HepG2 (cell line): ENCODE results near the gene ZNF396. TPM values are rescaled to one million over a fixed set of nuclear protein-coding genes. Genes with fewer than 3 reads are reported as not detected.

Experiments used
- ATAC-seq: fragments of 200-7000 bp; cut with Tn5 transposase; 3 replicates; pipeline ENCODE4 v1.9.1; 2020; ENCODE audit warnings: mild to moderate bottlenecking, moderate library complexity
- BruUV-seq: library from RNA; stranded (reverse); fragments of 400-500 nt; replicated peaks from 2 replicates; lab custom pipeline; 2021; lab: Mats Ljungman, UMichigan
- CTCF ChIA-PET: fragments of 300-600 bp; formaldehyde crosslinking; extraction: SDS; loops from one replicate; lab custom pipeline; 2021; ENCODE audit warnings: low total read pairs, inconsistent platforms, low intra/inter-chr PET ratio; lab: Yijun Ruan, JAX
- POLR2A ChIA-PET: fragments of 350-600 bp; sonication (Branson Sonifier 250); formaldehyde crosslinking; loops from one replicate; lab custom pipeline; 2020; ENCODE audit warnings: antibody characterized with exemption, inconsistent platforms; lab: Yijun Ruan, JAX
- DNase-seq: peaks from one replicate; pipeline ENCODE4 v3.0.0-alpha.2; 2015; ENCODE audit warnings: low spot score
- FAIRE-seq: peaks from 3 replicates; lab custom pipeline; 2011; peaks lifted over from hg19 to GRCh38; lab: Jason Lieb, UNC
- H2AFZ ChIP-seq: one replicate; pipeline ENCODE4 v1.6.1; 2011; ENCODE audit warnings: low read length, inconsistent platforms
- H3K27ac ChIP-seq: fragments of 300-600 bp; 3 replicates; pipeline ENCODE4 v1.8.0; 2011; ENCODE audit warnings: mixed run types, mild to moderate bottlenecking, mixed read lengths, low read length, inconsistent platforms; ENCODE audit not compliant: insufficient read depth; ENCODE audit errors: extremely low read length
- H3K27me3 ChIP-seq, 2 experiments: fragments of 200-600 bp in 1 of 2; 2 replicates in 1 of 2; 3 replicates in 1 of 2; pipeline versions ENCODE4 v1.6.0 to v1.8.0; 2011; ENCODE audit warnings: low read length in 2 of 2, mild to moderate bottlenecking in 2 of 2, moderate library complexity in 2 of 2, inconsistent platforms in 1 of 2; ENCODE audit not compliant: insufficient read depth in 2 of 2, control insufficient read depth in 1 of 2
- H3K36me3 ChIP-seq, 2 experiments: fragments of 200-600 bp in 1 of 2; replicated peaks in 1 of 2; 2 replicates in 1 of 2; 3 replicates in 1 of 2; pipeline versions ENCODE4 v1.5.1 to v1.8.0; 2011; ENCODE audit warnings: low read length in 2 of 2, inconsistent platforms in 1 of 2; ENCODE audit not compliant: insufficient read depth in 2 of 2, control insufficient read depth in 1 of 2
- H3K4me1 ChIP-seq: 2 replicates; pipeline ENCODE4 v1.5.1; 2012; ENCODE audit warnings: low read length, inconsistent platforms; ENCODE audit not compliant: insufficient read depth
- H3K4me2 ChIP-seq: 2 replicates; pipeline ENCODE4 v1.6.0; 2011; ENCODE audit warnings: low read depth, low read length, inconsistent platforms
- H3K4me3 ChIP-seq, 3 experiments: fragments of 200-600 bp in 1 of 3; sonication (generic), shearing (Covaris generic) in 1 of 3; replicated peaks in 1 of 3; 2 replicates each; pipeline ENCODE4 v1.5.1; 2011 to 2016; ENCODE audit warnings: low read length in 3 of 3, inconsistent platforms in 2 of 3, low read depth in 2 of 3, mild to moderate bottlenecking in 2 of 3, control low read depth in 1 of 3, mixed read lengths in 1 of 3; ENCODE audit not compliant: insufficient read depth in 1 of 3
- H3K79me2 ChIP-seq: one replicate; pipeline ENCODE4 v1.6.1; 2011; ENCODE audit warnings: low read length, inconsistent platforms; ENCODE audit not compliant: insufficient read depth
- H3K9ac ChIP-seq: 2 replicates; pipeline ENCODE4 v1.6.0; 2011; ENCODE audit warnings: mild to moderate bottlenecking, low read depth, low read length, inconsistent platforms; ENCODE audit not compliant: insufficient read depth
- H3K9me3 ChIP-seq: 2 replicates; pipeline ENCODE4 v1.5.1; 2012; ENCODE audit warnings: mild to moderate bottlenecking, low read length
- H4K20me1 ChIP-seq: 2 replicates; pipeline ENCODE4 v1.6.0; 2011; ENCODE audit warnings: inconsistent platforms, mild to moderate bottlenecking, low read length, moderate library complexity; ENCODE audit not compliant: insufficient read depth
- ATAD3A ChIP-seq: sonication (generic); formaldehyde crosslinking; IDR thresholded peaks from 2 replicates; pipeline ENCODE4 v1.4.0; 2020; ENCODE audit warnings: missing genetic modification reagents
- KMT2A ChIP-seq: sonication (generic); formaldehyde crosslinking; IDR thresholded peaks from 2 replicates; pipeline ENCODE4 v1.4.0; 2020; ENCODE audit warnings: missing genetic modification reagents
- REPIN1 ChIP-seq: sonication (generic); formaldehyde crosslinking; IDR thresholded peaks from 2 replicates; pipeline ENCODE4 v1.8.0; 2022; ENCODE audit warnings: missing genetic modification reagents, low read depth, mild to moderate bottlenecking, borderline replicate concordance
- SALL2 ChIP-seq: sonication (generic); formaldehyde crosslinking; IDR thresholded peaks from 2 replicates; pipeline ENCODE4 v1.8.1; 2023; ENCODE audit warnings: mild to moderate bottlenecking, missing genetic modification reagents, inconsistent platforms
- TAF1 ChIP-seq: sonication (generic); formaldehyde crosslinking; IDR thresholded peaks from 2 replicates; pipeline ENCODE4 v1.4.0; 2020; ENCODE audit warnings: missing genetic modification reagents
- ZNF710 ChIP-seq: sonication (generic); formaldehyde crosslinking; IDR thresholded peaks from 2 replicates; pipeline ENCODE4 v1.5.0; 2020; ENCODE audit warnings: mild to moderate bottlenecking, missing genetic modification reagents, borderline replicate concordance
- ZNF770 ChIP-seq: sonication (generic); formaldehyde crosslinking; IDR thresholded peaks from 2 replicates; pipeline ENCODE4 v1.5.0; 2020; ENCODE audit warnings: mild to moderate bottlenecking, missing genetic modification reagents
- WGBS: methylation state at CpG from one replicate; pipeline ENCODE4 v1.1.6; 2017; ENCODE audit warnings: low lambda C conversion rate; 5-methylcytosine and 5-hydroxymethylcytosine counted together
- in situ Hi-C: cut with HindIII; loops from 2 replicates; pipeline ENCODE4 v1.10.0; 2017; ENCODE audit warnings: low pct_unique_long_range_greater_than_20kb; ENCODE audit not compliant: extremely low pct_ligation_motif_present
- intact Hi-C: fragments of 100-400 bp; cut with micrococcal nuclease; formaldehyde crosslinking; loops from one replicate; pipeline ENCODE4 v1.10.0; 2022; ENCODE audit not compliant: unreplicated experiment
- polyA plus RNA-seq, 8 experiments: library from polyadenylated mRNA; depleted of rRNA in 3 of 8; stranded (reverse) in 7 of 8; unstranded in 1 of 8; fragments of >200 nt; fragmentation: Illumina TruSeq in 4 of 8; extraction: Trizol in 4 of 8; gene quantifications; 2 replicates each; pipeline versions ENCODE4 v1.2.1 to v1.2.3, GENCODE V29; 2011 to 2016; ENCODE audit warnings: low read depth in 4 of 8, missing spikeins in 1 of 8, mixed read lengths in 1 of 8; ENCODE audit not compliant: insufficient read depth in 1 of 8
- total RNA-seq, 5 experiments: library from RNA; depleted of rRNA; stranded (reverse); fragments of >200 nt; fragmentation: Illumina TruSeq; extraction: Trizol; gene quantifications; 2 replicates each; pipeline ENCODE4 v1.2.3, GENCODE V29; 2016; ENCODE audit warnings: low read depth in 1 of 5

ZNF396 gene
- total and polyA plus RNA-seq, 2 of the 13 experiments (the other 11 are each of a cell fraction or from before 2014, with no cell fraction given), result 0.25 to 0.75 TPM

GRCh38 chr18:35345950-35346349, 31.2 kb downstream of the ZNF396 start:
- in situ Hi-C loops, result no loop called here
- Histone ChIP-seq H2AFZ (peak overlapping the region; percentile 32), H3K4me2 (peak overlapping the region; percentile 88), H3K36me3 (peaks cover 2 to 3% of the 10 kb centered on the region in 2 experiments; a peak in 1 of 5 replicates), H4K20me1 (peaks cover 27% of the 10 kb centered on the region), H3K9ac (peak overlapping the region; percentile 100), H3K27ac (peak overlapping the region; percentile 98), H3K9me3 (no peaks in the 10 kb centered on the region), H3K4me1 (peaks cover 44% of the 10 kb centered on the region), H3K4me3 (peak overlapping the region in 2 of 3 experiments; percentile 91 to 93; a peak in 3 of 6 replicates), H3K79me2 (peaks cover 28% of the 10 kb centered on the region), H3K27me3 (no peaks in the 10 kb centered on the region)
- no TSS peak for BruUV-seq
- CTCF ChIA-PET, result interaction anchor here (1.1 kb wide), 1 partner anchor 9 kb away, joined by 3 read pairs; no protein-coding TSS in a partner anchor
- POLR2A ChIA-PET, result interaction anchor here (0.9 to 4.0 kb wide), 7 partner anchors 9 to 152 kb away, joined by 4 to 44 read pairs (median 13); partner anchors contain the start of genes INO80C, ZNF397 and ZSCAN30
- intact Hi-C loops, result loop anchor here (1.0 to 2.0 kb wide), 3 partner anchors 9 to 106 kb away; partner anchors contain the start of gene ZSCAN30
- DNase-seq, result no peak
- WGBS, result 94% methylated on average over 1 of the region's 1 CpG
- TF ChIP-seq KMT2A (CRISPR knock-in tag) (0 out of 2 replicates have a peak, but pooled peaks have one; percentile 2), ZNF770 (CRISPR knock-in tag) (peak; percentile 69), ZNF710 (CRISPR knock-in tag) (no peak), SALL2 (CRISPR knock-in tag) (no peak), REPIN1 (CRISPR knock-in tag) (0 out of 2 replicates have a peak, but pooled peaks have one; percentile 15), TAF1 (0 out of 2 replicates have a peak, but pooled peaks have one; percentile 1), ATAD3A (CRISPR knock-in tag) (no peak)
- no peak for ATAC-seq
- no peak for FAIRE-seq
